Activated CD8-positive, alpha-beta memory T cell treated with anti-CD3 and anti-CD28 coated beads for 24 hours (primary cell): ENCODE measurements around the gene NAA80.

Experiments used
- DNase-seq: peaks from one replicate; pipeline ENCODE4 v3.0.0-alpha.2; 2020

NAA80 gene

DNA sequence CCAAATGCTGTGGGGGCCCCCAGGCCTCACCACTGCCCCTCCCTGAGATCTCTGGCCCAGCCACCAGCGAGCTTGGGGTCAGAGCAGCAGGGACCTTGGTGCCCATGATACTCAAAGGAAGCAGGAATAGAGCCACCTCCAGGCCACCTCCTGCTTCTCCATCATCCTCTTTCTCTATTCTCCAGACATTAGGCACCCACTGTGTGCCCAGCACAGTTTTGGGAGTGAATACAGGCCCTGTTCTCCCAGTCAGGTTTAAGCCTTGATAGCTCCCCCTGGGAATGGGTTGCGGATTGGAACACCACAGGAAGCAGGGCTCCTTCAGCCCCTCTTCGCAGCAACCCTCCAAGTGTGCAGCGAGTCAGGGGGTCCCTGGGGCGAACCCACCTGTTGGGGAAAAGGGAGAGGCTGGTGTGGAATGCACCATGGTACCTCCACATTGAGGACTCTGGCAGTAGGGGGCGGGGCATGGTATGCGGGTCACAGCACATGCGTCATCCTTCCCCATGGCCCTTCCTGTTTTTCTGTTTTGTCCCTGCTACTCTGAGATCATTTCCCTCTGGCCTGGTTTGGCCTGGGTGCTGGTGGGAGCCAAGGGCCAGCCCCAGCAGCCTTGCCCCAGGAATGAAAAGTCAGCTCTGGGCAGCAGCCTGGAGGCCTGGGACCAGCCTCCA is 44.5 kb downstream of the NAA80 start:
- no peak for DNase-seq

DNA sequence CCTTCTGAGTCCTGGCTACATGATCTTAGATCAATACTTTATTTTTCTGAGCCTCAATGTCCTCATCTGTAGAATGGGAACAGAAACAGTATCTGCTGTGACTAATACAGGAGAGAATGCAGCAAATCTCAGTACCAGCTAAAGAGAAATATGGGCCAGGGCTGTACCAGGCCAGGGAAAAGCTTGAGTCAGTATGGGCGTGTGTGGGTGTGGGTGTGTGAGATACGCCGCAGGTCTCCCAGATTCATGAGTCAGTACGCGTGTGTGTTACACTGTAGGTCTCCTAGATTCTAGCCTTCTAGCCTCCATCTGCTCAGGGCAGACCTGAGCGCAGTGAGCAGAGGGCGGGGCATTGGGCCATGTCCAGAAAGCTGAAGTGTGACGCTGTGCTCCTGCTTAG is 48.0 kb downstream of the NAA80 start:
- DNase-seq = peak; percentile 66

DNA sequence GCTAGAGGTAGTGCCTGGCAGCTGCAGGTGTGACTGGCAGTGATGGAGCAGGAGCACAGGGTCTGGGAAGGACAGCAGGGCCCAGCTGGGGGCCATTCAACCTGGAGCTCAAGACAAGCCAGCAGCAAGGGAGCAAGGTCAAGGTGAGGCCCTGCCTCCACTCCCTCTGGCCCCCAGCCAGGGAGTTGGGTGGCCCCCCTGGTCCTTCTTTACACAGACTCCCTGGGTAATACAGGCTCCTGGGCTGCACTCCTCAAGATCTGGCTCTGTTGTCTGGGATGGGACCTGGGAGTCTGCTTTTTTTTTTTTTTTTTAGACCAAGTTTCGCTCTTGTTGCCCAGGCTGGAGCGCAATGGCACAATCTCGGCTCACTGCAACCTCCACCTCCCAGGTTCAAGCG is 48.7 kb downstream of the NAA80 start:
- no peak for DNase-seq

DNA sequence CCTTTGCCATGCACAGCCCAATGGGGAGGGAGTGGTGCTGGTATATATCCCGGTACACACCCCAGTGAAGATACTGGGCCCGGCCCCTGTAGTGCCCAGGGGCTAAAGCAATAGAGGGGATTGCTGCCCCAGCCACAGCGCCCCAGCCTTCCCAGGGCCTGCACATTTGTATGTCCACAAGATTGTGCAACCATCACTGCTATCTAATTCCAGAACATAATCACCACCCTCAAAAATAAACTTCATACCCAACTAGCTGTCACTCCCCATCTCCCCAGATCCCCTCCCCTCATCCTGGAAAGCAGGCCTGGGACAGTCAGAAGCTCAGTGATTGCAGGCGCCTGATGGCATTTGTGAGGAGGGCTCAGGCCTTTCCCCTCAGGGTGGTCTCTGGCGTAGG is 49.7 kb downstream of the NAA80 start:
- no peak for DNase-seq

DNA sequence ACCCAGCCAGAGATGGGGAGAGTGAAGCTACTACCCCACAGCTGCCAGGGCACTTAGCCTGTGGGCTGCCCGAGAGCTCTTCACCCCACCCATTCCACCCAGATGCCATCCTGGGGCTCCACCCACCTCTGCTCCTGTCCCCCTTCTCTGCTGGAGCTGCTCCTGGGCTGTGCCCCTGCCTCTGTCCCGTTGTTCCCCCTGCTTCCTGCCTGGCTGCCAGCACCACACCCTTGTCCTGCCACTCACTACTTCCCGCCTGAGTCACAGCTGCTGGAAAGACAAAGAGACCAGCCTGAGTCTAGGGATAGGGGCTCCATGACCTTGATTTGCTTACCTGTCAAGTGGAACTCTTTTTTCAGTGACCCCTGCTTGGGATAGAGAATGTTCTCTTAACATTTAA is 50.8 kb downstream of the NAA80 start:
- DNase-seq = no peak

DNA sequence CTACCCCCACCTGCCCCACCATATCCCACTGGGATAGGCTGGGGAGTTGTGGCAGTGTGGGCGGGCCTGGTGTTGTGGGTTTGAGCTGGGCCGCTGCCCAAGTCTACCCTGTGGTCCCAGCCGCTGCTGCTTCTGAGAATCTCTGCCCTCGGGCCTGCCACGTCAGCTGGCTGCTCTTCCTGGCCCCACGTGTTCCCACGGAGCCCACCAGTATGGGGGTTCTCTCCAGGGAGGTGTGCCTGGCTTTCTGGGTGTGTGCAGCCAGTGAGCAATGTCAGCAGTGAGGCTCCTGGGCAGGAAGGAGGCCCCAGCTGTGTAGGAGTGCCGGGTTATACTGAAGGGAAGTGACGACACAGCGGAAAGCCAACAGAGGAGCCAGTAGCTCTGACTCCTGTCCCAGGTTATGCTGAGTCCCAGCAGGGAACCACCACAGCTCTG is 52.7 kb downstream of the NAA80 start:
- DNase-seq = no peak
